Epithelial cell of esophagus (primary cell): ENCODE results near the gene SESN1.

Experiments used
- DNase-seq: peaks from one replicate; pipeline ENCODE4 v3.0.0; 2010; ENCODE audit warnings: low read depth
- H3K4me3 ChIP-seq: 2 replicates; pipeline ENCODE4 v1.5.1; 2011; ENCODE audit warnings: mild to moderate bottlenecking, low read length, control low read depth
- TF ChIP-seq, protein P1 (sequence below): IDR thresholded peaks from 2 replicates; pipeline ENCODE4 v1.5.1; 2011; ENCODE audit warnings: low read depth, mild to moderate bottlenecking, low read length, control low read depth, inconsistent platforms; ENCODE audit not compliant: insufficient read depth; ENCODE audit errors: missing control alignments

The SESN1 gene

DNA sequence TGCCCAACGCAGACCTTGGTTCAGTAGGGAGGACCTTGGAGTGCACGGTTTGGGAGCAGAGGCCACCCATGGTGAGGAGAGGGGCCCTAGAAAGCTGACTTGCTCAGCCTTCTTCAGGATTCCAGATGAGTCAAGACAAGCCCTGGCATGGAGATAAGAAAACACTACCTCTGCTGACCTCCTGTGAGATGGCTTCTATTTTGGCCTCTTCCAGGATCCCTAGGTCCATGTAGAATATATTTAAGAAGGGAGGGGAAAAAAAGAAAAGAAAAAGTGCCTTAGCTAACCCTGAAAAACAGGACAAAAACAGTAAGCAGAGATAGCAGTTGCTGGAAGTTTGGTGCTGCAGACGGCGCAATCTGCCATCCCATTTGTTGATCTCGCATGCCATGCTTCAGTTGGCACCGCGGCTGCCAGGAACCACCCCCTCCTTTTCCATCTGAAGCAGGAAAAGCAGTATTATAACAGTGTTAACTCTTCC lies 146.4 kb downstream of the SESN1 start:
- H3K4me3 ChIP-seq, result no peak overlapping the region
- peak; percentile 77 for DNase-seq
- TF ChIP-seq, protein P1, sequence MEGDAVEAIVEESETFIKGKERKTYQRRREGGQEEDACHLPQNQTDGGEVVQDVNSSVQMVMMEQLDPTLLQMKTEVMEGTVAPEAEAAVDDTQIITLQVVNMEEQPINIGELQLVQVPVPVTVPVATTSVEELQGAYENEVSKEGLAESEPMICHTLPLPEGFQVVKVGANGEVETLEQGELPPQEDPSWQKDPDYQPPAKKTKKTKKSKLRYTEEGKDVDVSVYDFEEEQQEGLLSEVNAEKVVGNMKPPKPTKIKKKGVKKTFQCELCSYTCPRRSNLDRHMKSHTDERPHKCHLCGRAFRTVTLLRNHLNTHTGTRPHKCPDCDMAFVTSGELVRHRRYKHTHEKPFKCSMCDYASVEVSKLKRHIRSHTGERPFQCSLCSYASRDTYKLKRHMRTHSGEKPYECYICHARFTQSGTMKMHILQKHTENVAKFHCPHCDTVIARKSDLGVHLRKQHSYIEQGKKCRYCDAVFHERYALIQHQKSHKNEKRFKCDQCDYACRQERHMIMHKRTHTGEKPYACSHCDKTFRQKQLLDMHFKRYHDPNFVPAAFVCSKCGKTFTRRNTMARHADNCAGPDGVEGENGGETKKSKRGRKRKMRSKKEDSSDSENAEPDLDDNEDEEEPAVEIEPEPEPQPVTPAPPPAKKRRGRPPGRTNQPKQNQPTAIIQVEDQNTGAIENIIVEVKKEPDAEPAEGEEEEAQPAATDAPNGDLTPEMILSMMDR, result peak; percentile 13

DNA sequence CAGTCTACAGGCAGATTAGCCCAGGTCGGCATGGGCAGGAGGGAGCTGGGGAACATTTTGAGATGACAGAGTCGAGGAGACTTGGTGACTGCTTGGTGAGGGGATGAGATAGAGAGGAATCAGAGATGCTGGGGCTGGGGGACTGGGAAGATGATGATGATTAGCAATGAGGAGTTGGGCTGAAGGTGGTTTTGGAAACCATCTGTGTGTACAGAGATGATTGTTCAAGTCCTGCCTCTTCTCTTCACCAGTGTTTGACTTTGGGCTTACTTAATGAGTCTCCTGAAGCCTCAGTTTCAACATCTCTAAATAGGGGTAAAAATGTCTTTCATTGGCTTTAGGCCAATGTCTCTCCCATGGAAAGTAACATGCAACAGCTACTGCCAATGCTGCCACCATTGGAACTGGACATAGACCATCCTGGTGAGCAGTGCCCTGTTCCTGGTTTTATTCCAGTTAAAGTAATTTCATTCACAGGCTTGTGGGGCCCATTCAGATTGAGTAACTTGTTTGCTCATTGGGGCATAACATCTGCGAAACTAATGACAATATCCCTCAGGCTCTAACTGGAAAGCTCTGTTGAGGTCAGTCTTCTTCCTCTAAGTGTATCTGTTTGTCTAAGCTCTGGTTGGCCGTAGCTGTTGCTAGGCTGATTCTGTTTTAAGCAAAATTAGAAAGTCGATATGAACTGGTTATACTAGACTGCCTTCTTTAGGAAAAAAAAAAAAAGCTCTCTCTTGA lies 147.4 kb downstream of the SESN1 start:
- TF ChIP-seq, protein P1, result no peak
- H3K4me3 ChIP-seq, result no peak overlapping the region
- DNase-seq, result peak; percentile 99

DNA sequence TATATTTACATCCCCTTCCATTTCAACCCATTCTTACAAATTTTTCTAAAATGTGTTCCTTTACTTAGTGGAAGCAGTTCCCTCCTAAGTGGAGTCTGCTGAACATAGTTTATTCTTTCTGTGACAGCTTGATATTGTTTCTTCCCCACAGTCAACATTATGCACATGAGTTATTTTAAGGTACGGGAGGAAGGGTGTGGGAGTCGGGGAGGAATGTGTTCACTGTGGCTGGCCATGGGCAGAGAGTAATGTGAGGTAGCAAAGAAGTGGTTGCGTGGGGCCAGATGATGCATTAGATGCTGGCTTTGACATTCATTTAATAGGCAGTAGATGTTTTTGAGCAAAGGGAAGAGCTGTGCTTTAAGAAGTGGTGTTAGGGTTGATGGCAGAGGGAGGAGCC lies 148.0 kb downstream of the SESN1 start:
- no peak overlapping the region for H3K4me3 ChIP-seq
- TF ChIP-seq, protein P1, result no peak
- peak; percentile 33 for DNase-seq

DNA sequence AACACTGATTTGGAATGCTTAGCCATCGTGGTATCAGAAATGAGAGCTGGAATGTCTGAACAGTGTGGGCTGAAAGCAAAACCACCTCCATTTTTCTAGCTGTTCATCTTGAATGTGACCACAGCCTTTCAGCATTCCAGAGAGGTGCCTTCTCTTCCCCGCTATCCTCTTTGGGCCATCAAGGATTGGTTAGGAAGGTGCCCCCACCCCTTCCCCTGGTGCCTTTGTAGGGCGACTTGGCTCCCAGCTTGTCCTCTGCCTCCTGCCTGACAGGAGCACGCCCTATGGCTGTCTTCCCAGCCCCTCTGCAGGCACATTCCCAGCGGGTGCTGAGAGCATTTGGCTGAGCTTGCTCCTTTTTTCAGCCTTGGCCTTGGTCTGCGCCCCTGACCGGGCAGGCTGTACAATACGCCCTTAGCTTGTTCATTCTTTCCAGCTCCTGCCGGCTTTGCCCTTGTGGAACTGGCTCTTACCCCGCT lies 148.9 kb downstream of the SESN1 start:
- H3K4me3 ChIP-seq, result no peak overlapping the region
- TF ChIP-seq, protein P1, result no peak

DNA sequence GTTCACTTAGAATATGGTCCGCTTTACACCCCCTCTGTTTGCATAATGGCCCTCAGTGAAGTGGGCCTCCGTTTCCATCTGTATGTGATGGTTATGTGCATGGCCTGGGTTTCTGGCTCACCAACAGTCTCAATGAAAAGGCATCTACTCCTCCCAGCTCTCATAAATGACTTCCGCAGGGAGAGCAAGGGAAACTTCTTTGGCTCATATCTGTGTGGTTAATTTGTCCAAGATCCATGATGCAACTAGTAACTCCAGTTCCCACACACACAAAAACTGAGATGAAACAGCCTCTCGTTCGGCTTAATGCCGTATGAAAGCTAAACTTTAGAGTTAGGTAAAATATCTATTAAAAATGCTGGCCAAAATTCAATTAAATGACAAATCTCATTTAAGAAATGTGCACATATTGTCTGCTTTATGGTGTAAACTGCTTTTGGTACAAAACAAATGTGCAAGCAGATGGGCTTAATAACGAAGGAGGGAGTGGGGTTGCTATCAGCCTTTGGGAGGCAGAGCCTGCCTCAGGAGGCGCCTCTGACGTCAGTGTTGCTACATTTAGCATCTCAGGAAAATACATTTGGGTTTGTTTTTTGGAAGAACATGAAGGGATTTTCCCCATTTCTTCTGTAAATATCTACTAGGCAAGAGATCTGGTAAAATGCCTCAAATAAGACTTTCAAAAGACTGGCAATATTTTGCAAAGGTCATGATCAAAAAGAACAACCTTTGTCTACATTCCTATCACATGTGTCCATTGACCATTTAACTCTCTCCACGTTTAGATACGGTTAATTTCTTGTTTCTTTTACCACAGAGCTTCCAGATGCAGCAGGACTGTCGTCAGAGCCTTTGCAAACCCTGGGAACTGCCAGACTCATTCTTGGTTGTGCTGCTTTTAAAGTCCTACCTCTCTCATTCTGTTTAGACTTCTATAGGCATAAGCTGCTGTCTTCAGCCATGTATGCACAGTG lies 149.7 kb downstream of the SESN1 start:
- no peak overlapping the region for H3K4me3 ChIP-seq
- DNase-seq, result peak; percentile 48
- TF ChIP-seq, protein P1, result no peak

More for the DNA sequence above, 148.9 kb downstream of the SESN1 start:
- DNase-seq, result no peak

DNA sequence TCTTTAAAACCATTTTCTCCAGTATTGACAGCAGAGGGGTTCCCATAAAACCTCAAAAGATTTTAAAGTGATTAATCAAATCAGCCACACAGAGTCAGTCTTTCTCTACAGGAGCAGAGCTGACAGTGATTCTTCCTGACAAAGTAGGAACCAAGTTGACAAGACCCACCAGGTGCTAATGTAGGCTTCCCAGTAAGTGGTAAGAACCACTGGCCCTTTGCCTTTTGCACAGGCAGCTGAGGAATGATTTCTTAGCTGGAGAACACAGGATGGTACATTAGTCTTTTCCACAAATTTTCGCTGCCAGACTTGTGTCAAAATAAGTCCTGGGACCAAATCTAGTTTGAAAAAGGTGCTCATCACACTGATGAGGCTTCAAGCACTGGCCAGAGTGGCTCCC lies 150.6 kb downstream of the SESN1 start:
- TF ChIP-seq, protein P1, result no peak
- H3K4me3 ChIP-seq, result no peak overlapping the region
- DNase-seq, result no peak
